Fibroblast of mammary gland (primary cell): ENCODE results near the gene HIC1.

Experiments
- DNase-seq: peaks from one replicate; pipeline ENCODE4 v3.0.0-alpha.2; 2010; ENCODE audit warnings: low read depth
- H3K4me3 ChIP-seq: 2 replicates; pipeline ENCODE4 v1.5.1; 2011; ENCODE audit warnings: low read depth, mild to moderate bottlenecking, low read length, moderate library complexity; ENCODE audit not compliant: control insufficient read depth
- CTCF ChIP-seq: conservative IDR thresholded peaks from 2 replicates; pipeline ENCODE4 v1.5.1; 2011; ENCODE audit warnings: low read depth, low read length, inconsistent platforms; ENCODE audit not compliant: control insufficient read depth, insufficient read depth

The HIC1 gene

GRCh38 chr17:2047590-2047989 lies 7.3 kb upstream of the HIC1 start:
- TF ChIP-seq CTCF, result no peak
- DNase-seq, result no peak

GRCh38 chr17:2048805-2049204 lies 6.1 kb upstream of the HIC1 start:
- no peak for DNase-seq
- TF ChIP-seq CTCF, result no peak
- H3K4me3 ChIP-seq, result no peak overlapping the region

More at GRCh38 chr17:2047590-2047989, 7.3 kb upstream of the HIC1 start:
- H3K4me3 ChIP-seq, result no peak overlapping the region

GRCh38 chr17:2049333-2050299 lies 5.3 kb upstream of the HIC1 start:
- peak; percentile 75 for DNase-seq
- TF ChIP-seq CTCF, result no peak
- H3K4me3 ChIP-seq, result peak overlapping the region; percentile 61

GRCh38 chr17:2050300-2051060 lies 4.4 kb upstream of the HIC1 start:
- peak overlapping the region; percentile 24 for H3K4me3 ChIP-seq
- no peak for TF ChIP-seq CTCF
- DNase-seq, result peak; percentile 64

- TF ChIP-seq CTCF, result no peak
- H3K4me3 ChIP-seq, result no peak overlapping the region
- DNase-seq, result peak; percentile 57
These were observed 3.6 kb upstream of the HIC1 start for GRCh38 chr17:2051061-2051932.
